C4-2B (cell line): ENCODE measurements around the gene BTNL9.
"Not testable (repeated sequence)": the region's sequence is repeated elsewhere in the genome, so short reads cannot be mapped to it uniquely, and the experiment has no call there.

Experiments used
- H3K27ac ChIP-seq: fragments of 450-650 bp; 2 replicates; pipeline ENCODE4 v1.5.1; 2017
- ZFX ChIP-seq: fragments of 450-650 bp; IDR thresholded peaks from 2 replicates; pipeline ENCODE4 v1.6.1; 2017
- TF ChIP-seq, protein P1 (sequence below): fragments of 450-650 bp; conservative IDR thresholded peaks from 2 replicates; pipeline ENCODE4 v1.5.1; 2017; ENCODE audit warnings: mild to moderate bottlenecking

The BTNL9 gene

DNA sequence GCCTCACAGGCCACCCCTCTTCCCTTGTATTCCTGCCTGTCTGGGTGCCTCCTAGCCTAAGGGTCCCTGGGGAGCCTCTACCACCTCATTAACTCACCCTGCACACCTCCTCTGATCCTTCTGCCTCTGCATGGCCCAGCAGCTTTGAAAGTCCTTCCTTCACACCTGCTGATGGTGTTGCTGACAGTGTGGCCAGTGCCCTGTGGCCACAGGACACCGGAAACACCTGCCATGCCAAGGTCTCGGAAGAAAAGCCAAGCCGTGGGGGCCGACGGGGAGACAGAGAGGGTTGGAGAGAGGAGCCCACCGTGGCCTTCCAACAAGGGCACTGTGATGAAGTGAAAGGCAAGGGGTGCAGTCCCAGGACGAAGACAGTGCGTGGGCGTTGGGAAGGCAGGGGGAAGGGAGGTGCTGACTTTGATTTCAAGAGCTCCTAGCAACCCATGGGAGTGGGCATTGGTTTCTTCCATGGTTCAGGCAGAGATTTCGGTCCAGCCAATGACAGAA is 4.1 kb downstream of the BTNL9 start:
- TF ChIP-seq, protein P1, sequence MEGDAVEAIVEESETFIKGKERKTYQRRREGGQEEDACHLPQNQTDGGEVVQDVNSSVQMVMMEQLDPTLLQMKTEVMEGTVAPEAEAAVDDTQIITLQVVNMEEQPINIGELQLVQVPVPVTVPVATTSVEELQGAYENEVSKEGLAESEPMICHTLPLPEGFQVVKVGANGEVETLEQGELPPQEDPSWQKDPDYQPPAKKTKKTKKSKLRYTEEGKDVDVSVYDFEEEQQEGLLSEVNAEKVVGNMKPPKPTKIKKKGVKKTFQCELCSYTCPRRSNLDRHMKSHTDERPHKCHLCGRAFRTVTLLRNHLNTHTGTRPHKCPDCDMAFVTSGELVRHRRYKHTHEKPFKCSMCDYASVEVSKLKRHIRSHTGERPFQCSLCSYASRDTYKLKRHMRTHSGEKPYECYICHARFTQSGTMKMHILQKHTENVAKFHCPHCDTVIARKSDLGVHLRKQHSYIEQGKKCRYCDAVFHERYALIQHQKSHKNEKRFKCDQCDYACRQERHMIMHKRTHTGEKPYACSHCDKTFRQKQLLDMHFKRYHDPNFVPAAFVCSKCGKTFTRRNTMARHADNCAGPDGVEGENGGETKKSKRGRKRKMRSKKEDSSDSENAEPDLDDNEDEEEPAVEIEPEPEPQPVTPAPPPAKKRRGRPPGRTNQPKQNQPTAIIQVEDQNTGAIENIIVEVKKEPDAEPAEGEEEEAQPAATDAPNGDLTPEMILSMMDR = no peak
- no peak for TF ChIP-seq ZFX
- no peak overlapping the region for H3K27ac ChIP-seq

DNA sequence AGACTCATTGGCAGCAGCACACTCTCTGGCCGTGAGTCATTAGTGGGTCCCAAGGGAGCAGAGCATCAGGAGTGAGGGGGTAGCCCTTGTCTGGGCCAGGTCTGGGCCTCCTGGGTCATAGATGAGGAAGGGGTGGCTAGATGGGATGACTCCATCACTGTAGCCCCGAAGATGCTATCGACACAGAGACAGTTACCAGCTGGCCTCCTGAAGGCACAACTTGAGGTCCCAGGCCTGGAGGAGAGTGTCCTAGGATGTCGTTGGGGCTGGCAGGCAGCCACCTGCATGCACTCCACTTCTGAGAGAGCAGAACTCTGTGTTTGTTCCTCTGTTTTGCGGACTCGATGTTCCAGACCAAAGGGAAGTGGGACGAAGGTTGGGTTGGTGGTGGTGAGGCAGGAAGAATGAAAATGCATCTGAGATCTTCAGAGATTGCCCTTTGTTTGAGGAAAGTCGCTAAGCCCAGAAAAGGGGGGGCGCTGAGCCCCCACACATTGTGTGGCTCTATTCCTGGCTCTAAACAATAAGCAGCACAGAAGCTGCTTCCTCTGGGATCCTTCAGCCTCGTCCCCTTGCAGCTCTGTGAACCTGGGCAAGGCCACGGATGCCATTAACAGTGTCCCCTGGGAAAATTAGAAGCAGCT is 4.7 kb downstream of the BTNL9 start:
- H3K27ac ChIP-seq = no peak overlapping the region
- TF ChIP-seq, protein P1 = no peak
- TF ChIP-seq ZFX = no peak

DNA sequence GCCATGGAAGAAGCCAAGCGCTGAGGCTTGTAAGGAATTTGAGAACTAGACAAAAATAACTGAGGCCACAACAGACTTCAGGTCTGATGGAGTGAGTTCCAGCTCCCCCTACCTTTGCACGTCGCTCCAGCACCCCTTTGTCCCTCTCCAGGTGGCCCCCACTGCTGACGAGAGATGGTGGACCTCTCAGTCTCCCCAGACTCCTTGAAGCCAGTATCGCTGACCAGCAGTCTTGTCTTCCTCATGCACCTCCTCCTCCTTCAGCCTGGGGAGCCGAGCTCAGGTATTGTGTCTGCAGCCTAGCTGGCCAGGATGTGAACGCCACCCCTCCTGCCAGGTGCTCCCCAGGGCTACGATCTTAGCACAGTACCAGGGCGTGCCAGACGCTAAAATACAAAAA is 5.2 kb downstream of the BTNL9 start:
- TF ChIP-seq, protein P1 = no peak
- TF ChIP-seq ZFX = no peak
- H3K27ac ChIP-seq = no peak overlapping the region

DNA sequence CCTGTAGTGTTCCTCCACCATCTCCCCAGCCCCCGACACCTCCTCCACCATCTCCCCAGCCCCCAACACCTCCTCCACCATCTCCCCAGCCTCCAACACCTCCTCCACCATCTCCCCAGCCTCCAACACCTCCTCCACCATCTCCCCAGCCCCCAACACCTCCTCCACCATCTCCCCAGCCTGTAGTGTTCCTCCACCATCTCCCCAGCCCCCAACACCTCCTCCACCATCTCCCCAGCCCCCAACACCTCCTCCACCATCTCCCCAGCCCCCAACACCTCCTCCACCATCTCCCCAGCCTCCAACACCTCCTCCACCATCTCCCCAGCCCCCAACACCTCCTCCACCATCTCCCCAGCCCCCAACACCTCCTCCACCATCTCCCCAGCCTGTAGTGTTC is 5.8 kb downstream of the BTNL9 start:
- not testable (repeated sequence) for H3K27ac ChIP-seq

DNA sequence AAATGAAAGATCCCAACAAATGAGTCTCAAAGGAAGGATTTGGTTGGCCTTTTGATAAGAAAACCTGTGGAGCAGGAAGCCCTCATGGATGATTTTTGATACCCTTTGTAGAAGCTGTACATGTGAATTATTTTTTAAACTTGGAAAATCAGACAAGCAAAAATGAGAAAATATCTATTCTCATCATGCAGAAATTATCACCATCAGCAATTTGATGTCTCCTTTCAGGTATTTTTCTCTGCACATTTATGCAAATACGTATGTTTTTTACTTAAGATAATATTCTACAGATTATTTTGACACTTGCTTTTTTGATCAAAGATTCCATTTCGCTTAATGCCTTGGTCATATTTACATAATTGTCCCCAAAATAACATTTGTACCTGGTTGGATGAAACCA is 7.2 kb downstream of the BTNL9 start:
- H3K27ac ChIP-seq = no peak overlapping the region
- TF ChIP-seq, protein P1 = no peak
- TF ChIP-seq ZFX = no peak

DNA sequence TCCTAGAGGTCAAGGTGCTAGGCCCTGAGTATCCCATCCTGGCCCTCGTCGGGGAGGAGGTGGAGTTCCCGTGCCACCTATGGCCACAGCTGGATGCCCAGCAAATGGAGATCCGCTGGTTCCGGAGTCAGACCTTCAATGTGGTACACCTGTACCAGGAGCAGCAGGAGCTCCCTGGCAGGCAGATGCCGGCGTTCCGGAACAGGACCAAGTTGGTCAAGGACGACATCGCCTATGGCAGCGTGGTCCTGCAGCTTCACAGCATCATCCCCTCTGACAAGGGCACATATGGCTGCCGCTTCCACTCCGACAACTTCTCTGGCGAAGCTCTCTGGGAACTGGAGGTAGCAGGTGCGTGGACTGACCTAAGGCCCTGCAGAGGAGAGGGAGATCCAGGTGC is 7.9 kb downstream of the BTNL9 start:
- no peak overlapping the region for H3K27ac ChIP-seq
- TF ChIP-seq, protein P1 = no peak
- TF ChIP-seq ZFX = no peak

DNA sequence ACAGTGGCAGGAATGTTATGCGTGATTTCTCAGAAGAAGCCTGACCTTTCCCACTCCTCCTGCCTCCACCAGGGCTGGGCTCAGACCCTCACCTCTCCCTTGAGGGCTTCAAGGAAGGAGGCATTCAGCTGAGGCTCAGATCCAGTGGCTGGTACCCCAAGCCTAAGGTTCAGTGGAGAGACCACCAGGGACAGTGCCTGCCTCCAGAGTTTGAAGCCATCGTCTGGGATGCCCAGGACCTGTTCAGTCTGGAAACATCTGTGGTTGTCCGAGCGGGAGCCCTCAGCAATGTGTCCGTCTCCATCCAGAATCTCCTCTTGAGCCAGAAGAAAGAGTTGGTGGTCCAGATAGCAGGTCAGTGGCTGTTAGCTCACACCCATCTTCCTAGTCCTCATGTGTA is 9.9 kb downstream of the BTNL9 start:
- H3K27ac ChIP-seq = no peak overlapping the region
- TF ChIP-seq ZFX = no peak
- TF ChIP-seq, protein P1 = no peak
